Activated CD4-positive, alpha-beta memory T cell treated with anti-CD3 and anti-CD28 coated beads, Interleukin-2, amount 10 ng/mL, durations not matched to agents 7 days and 5 days (primary cell): ENCODE results near the gene SPATA19. TPM values are rescaled to one million over a fixed set of nuclear protein-coding genes. Genes with fewer than 3 reads are reported as not detected.

Experiments used
- CTCF ChIA-PET: fragments of 350-600 bp; sonication (Branson Sonifier 250); formaldehyde crosslinking; loops from one replicate; lab custom pipeline; 2021; ENCODE audit warnings: antibody characterized with exemption, inconsistent platforms; lab: Charles Lee
- POLR2A ChIA-PET: fragments of 350-600 bp; sonication (Branson Sonifier 250); formaldehyde crosslinking; loops from one replicate; lab custom pipeline; 2021; ENCODE audit warnings: antibody characterized with exemption; lab: Charles Lee
- DNase-seq: peaks from one replicate; pipeline ENCODE4 v3.0.0-alpha.2; 2020
- H3K27ac Mint-ChIP-seq: one replicate; pipeline ENCODE4 v1.8.0; 2021; ENCODE audit warnings: mild to moderate bottlenecking, mixed read lengths
- H3K27me3 Mint-ChIP-seq: one replicate; pipeline ENCODE4 v1.8.0; 2021; ENCODE audit warnings: mixed read lengths
- H3K36me3 Mint-ChIP-seq: one replicate; pipeline ENCODE4 v1.8.0; 2021; ENCODE audit warnings: low read depth, mixed read lengths
- H3K4me1 Mint-ChIP-seq: one replicate; pipeline ENCODE4 v1.8.0; 2021; ENCODE audit warnings: mixed read lengths
- H3K4me3 Mint-ChIP-seq: one replicate; pipeline ENCODE4 v1.8.0; 2021; ENCODE audit warnings: mild to moderate bottlenecking, mixed read lengths
- H3K9me3 Mint-ChIP-seq: one replicate; pipeline ENCODE4 v1.8.0; 2021; ENCODE audit warnings: mixed read lengths
- total RNA-seq, 2 experiments: library from RNA; stranded (reverse); gene quantifications; one replicate each; pipeline ENCODE4 v1.2.3, GENCODE V29; 2021

Gene SPATA19
- total RNA-seq, 2 experiments from 2014 or later, result not detected

- no peak overlapping the region for H3K4me3 Mint-ChIP-seq
- peaks cover 17% of the 10 kb centered on the region for H3K4me1 Mint-ChIP-seq
- no peaks in the 10 kb centered on the region for H3K9me3 Mint-ChIP-seq
- H3K27me3 Mint-ChIP-seq, result no peaks in the 10 kb centered on the region
- ChIA-PET POLR2A (no interaction called here), CTCF (interaction anchor here (1.9 to 2.8 kb wide), 2 partner anchors 12 to 699 kb away, joined by 7 to 52 read pairs; no protein-coding TSS in a partner anchor)
- DNase-seq, result no peak
- no peaks in the 10 kb centered on the region for H3K36me3 Mint-ChIP-seq
- no peak overlapping the region for H3K27ac Mint-ChIP-seq
Measured at GRCh38 chr11:133832991-133833897, 12.1 kb downstream of the SPATA19 start.

- Mint-ChIP-seq H3K9me3 (no peaks in the 10 kb centered on the region), H3K4me3 (no peak overlapping the region), H3K4me1 (peaks cover 17% of the 10 kb centered on the region), H3K36me3 (no peaks in the 10 kb centered on the region), H3K27ac (no peak overlapping the region), H3K27me3 (no peaks in the 10 kb centered on the region)
- ChIA-PET POLR2A (no interaction called here), CTCF (no interaction called here)
- no peak for DNase-seq
Measured at GRCh38 chr11:133832096-133832990, 13.0 kb downstream of the SPATA19 start.

GRCh38 chr11:133830931-133831907, 14.1 kb downstream of the SPATA19 start:
- CTCF ChIA-PET, result no interaction called here
- H3K9me3 Mint-ChIP-seq, result no peaks in the 10 kb centered on the region
- no peaks in the 10 kb centered on the region for H3K27me3 Mint-ChIP-seq
- POLR2A ChIA-PET, result no interaction called here
- H3K27ac Mint-ChIP-seq, result no peak overlapping the region
- no peak for DNase-seq
- peaks cover 17% of the 10 kb centered on the region for H3K4me1 Mint-ChIP-seq
- H3K4me3 Mint-ChIP-seq, result no peak overlapping the region
- H3K36me3 Mint-ChIP-seq, result no peaks in the 10 kb centered on the region

- no peaks in the 10 kb centered on the region for H3K36me3 Mint-ChIP-seq
- no peak overlapping the region for H3K4me3 Mint-ChIP-seq
- H3K4me1 Mint-ChIP-seq, result peaks cover 6% of the 10 kb centered on the region
- H3K27ac Mint-ChIP-seq, result no peak overlapping the region
- DNase-seq, result no peak
- ChIA-PET POLR2A (no interaction called here), CTCF (no interaction called here)
- peaks cover 3% of the 10 kb centered on the region for H3K27me3 Mint-ChIP-seq
- H3K9me3 Mint-ChIP-seq, result no peaks in the 10 kb centered on the region
Measured at GRCh38 chr11:133829566-133829965, 15.7 kb downstream of the SPATA19 start.

- no peak for DNase-seq
- H3K27me3 Mint-ChIP-seq, result peaks cover 3% of the 10 kb centered on the region
- ChIA-PET POLR2A (no interaction called here), CTCF (no interaction called here)
- no peaks in the 10 kb centered on the region for H3K9me3 Mint-ChIP-seq
- H3K4me1 Mint-ChIP-seq, result peaks cover under 1% of the 10 kb centered on the region
- H3K27ac Mint-ChIP-seq, result no peak overlapping the region
- H3K36me3 Mint-ChIP-seq, result no peaks in the 10 kb centered on the region
- H3K4me3 Mint-ChIP-seq, result no peak overlapping the region
Measured at GRCh38 chr11:133828871-133829270, 16.4 kb downstream of the SPATA19 start.

GRCh38 chr11:133827556-133827955, 17.8 kb downstream of the SPATA19 start:
- no peaks in the 10 kb centered on the region for H3K36me3 Mint-ChIP-seq
- no peaks in the 10 kb centered on the region for H3K4me1 Mint-ChIP-seq
- CTCF ChIA-PET, result no interaction called here
- H3K27me3 Mint-ChIP-seq, result peaks cover 3% of the 10 kb centered on the region
- H3K27ac Mint-ChIP-seq, result no peak overlapping the region
- POLR2A ChIA-PET, result no interaction called here
- no peak overlapping the region for H3K4me3 Mint-ChIP-seq
- DNase-seq, result no peak
- H3K9me3 Mint-ChIP-seq, result no peaks in the 10 kb centered on the region

- no peaks in the 10 kb centered on the region for H3K9me3 Mint-ChIP-seq
- H3K4me3 Mint-ChIP-seq, result no peak overlapping the region
- POLR2A ChIA-PET, result no interaction called here
- no peaks in the 10 kb centered on the region for H3K4me1 Mint-ChIP-seq
- CTCF ChIA-PET, result no interaction called here
- no peaks in the 10 kb centered on the region for H3K36me3 Mint-ChIP-seq
- no peak overlapping the region for H3K27ac Mint-ChIP-seq
- peaks cover 3% of the 10 kb centered on the region for H3K27me3 Mint-ChIP-seq
- DNase-seq, result no peak
Measured at GRCh38 chr11:133826866-133827265, 18.4 kb downstream of the SPATA19 start.

GRCh38 chr11:133825666-133826065, 19.6 kb downstream of the SPATA19 start:
- Mint-ChIP-seq H3K4me1 (no peaks in the 10 kb centered on the region), H3K36me3 (no peaks in the 10 kb centered on the region), H3K9me3 (no peaks in the 10 kb centered on the region), H3K27ac (no peak overlapping the region), H3K4me3 (no peak overlapping the region), H3K27me3 (peaks cover 3% of the 10 kb centered on the region)
- ChIA-PET CTCF (no interaction called here), POLR2A (no interaction called here)
- DNase-seq, result no peak

- H3K9me3 Mint-ChIP-seq, result no peaks in the 10 kb centered on the region
- no peaks in the 10 kb centered on the region for H3K4me1 Mint-ChIP-seq
- H3K4me3 Mint-ChIP-seq, result no peak overlapping the region
- POLR2A ChIA-PET, result no interaction called here
- CTCF ChIA-PET, result no interaction called here
- H3K27ac Mint-ChIP-seq, result no peak overlapping the region
- H3K36me3 Mint-ChIP-seq, result no peaks in the 10 kb centered on the region
- peaks cover 3% of the 10 kb centered on the region for H3K27me3 Mint-ChIP-seq
- no peak for DNase-seq
Measured at GRCh38 chr11:133825156-133825555, 20.2 kb downstream of the SPATA19 start.

- H3K4me1 Mint-ChIP-seq, result no peaks in the 10 kb centered on the region
- H3K4me3 Mint-ChIP-seq, result no peak overlapping the region
- ChIA-PET POLR2A (no interaction called here), CTCF (no interaction called here)
- H3K27me3 Mint-ChIP-seq, result peaks cover 3% of the 10 kb centered on the region
- no peak overlapping the region for H3K27ac Mint-ChIP-seq
- H3K36me3 Mint-ChIP-seq, result no peaks in the 10 kb centered on the region
- H3K9me3 Mint-ChIP-seq, result no peaks in the 10 kb centered on the region
- DNase-seq, result no peak
Measured at GRCh38 chr11:133824593-133824992, 20.7 kb downstream of the SPATA19 start.

GRCh38 chr11:133823614-133824013, 21.7 kb downstream of the SPATA19 start:
- H3K4me1 Mint-ChIP-seq, result no peaks in the 10 kb centered on the region
- no peak overlapping the region for H3K4me3 Mint-ChIP-seq
- peaks cover 3% of the 10 kb centered on the region for H3K27me3 Mint-ChIP-seq
- ChIA-PET POLR2A (no interaction called here), CTCF (no interaction called here)
- DNase-seq, result no peak
- no peaks in the 10 kb centered on the region for H3K36me3 Mint-ChIP-seq
- H3K9me3 Mint-ChIP-seq, result no peaks in the 10 kb centered on the region
- H3K27ac Mint-ChIP-seq, result no peak overlapping the region

GRCh38 chr11:133823211-133823610, 22.1 kb downstream of the SPATA19 start:
- CTCF ChIA-PET, result no interaction called here
- H3K36me3 Mint-ChIP-seq, result no peaks in the 10 kb centered on the region
- H3K27me3 Mint-ChIP-seq, result peaks cover 3% of the 10 kb centered on the region
- no peak for DNase-seq
- POLR2A ChIA-PET, result no interaction called here
- no peak overlapping the region for H3K27ac Mint-ChIP-seq
- no peaks in the 10 kb centered on the region for H3K9me3 Mint-ChIP-seq
- no peaks in the 10 kb centered on the region for H3K4me1 Mint-ChIP-seq
- no peak overlapping the region for H3K4me3 Mint-ChIP-seq
